GM18517 (cell line): ENCODE data around the gene DGKZ.

ENCODE experiments used
- ATAC-seq: cut with Tn5 transposase; IDR thresholded peaks from one replicate; pipeline ENCODE4 v1.9.1; 2021; ENCODE audit warnings: mild to moderate bottlenecking, moderate library complexity; ENCODE audit not compliant: unreplicated experiment

Gene DGKZ

DNA sequence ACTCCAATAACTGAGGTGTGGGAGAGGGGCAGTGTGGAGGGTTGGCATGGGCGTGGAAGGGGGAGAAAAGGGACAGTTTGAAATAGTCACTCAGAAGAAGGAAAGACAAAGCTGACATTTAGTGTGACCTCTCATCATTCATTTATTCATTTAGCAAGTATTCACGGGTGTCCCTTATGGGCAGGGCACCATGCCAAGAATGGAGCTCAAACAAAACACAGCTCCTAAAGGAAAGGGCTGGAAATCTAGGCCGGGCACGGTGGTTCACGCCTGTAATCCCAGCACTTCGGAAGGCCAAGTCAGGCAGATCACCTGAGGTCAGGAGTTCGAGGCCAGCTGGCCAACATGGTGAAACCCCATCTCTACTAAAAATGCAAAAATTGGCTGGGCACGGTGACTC is 19.4 kb upstream of the DGKZ start:
- ATAC-seq = no peak

- ATAC-seq = no peak
Measured at GRCh38 chr11:46330154-46330553, 17.1 kb upstream of the DGKZ start.

- ATAC-seq = no peak
Measured at GRCh38 chr11:46330563-46331281, 16.5 kb upstream of the DGKZ start.

DNA sequence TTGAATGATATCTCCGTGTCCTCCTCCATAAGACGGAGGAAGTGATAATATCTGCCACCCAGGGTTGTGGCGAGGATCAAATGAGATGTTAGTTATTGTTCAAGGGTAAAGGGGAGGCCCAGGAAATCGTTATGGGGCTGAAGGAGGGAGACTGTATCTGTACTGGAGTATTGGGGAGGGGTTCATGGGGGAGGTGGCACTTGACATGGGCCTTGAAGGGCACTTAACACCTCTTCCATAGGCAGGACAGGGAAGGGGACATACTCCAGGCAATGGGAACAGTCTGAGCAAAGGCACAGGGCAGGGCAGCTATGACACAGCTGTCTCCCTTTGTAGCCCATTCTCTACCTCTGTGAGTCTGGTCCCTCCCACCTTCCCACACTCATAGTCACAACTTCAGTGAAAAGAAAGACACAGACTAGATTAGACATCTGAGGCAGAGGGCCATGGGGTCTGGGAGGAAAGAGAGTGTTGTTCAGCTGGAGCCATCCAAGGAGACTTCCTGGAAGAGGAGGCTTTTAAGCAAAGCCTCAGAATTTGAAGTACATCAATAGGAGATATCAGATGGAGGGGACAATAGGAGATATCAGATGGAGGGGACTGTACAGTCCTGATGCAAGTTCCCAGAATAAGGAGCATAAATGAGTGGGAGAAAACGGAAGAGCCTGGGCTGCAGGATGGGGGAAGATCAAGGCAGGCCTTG is 15.8 kb upstream of the DGKZ start:
- no peak for ATAC-seq

GRCh38 chr11:46332093-46332567 is 15.1 kb upstream of the DGKZ start:
- ATAC-seq = no peak

GRCh38 chr11:46332568-46333393 is 14.5 kb upstream of the DGKZ start:
- no peak for ATAC-seq

GRCh38 chr11:46333394-46333947 is 13.8 kb upstream of the DGKZ start:
- no peak for ATAC-seq

DNA sequence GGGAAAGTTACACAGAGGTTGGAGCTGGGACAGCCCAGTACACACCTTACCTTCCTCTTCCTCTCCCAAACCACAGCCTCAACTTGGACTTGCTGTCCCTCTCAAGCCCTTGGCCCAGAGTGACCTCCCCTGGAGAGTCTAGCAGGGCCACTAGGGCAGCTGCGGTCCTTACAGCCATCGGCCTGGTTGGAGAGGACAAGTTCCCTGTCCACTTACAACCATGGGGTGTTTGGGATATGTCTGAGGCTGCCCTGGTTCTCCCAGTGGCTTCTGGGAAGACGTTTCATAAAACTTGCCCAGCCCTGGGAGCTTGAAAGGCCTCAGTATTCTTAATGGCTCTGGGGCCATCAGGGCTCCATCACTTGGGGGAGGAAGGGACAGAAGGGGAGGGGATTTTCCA is 13.1 kb upstream of the DGKZ start:
- ATAC-seq = no peak

DNA sequence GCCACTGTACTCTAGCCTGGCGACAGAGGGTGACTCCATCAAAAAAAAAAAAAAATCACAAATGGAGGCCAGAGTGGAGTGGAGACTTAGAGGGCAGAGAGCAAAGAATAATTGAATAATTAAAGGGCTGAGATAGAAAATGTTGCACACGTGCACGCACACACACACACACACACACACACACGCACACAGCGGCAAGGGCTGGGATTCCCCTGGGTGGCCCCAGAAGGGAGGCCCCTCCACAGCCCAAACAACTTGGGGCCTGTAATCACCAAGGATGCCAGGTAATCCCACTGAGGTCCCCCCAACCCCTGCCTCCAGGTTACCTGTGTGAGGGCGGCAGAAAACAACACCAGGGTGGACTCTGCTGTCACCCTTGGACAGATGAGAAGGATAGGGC is 12.0 kb upstream of the DGKZ start:
- no peak for ATAC-seq

DNA sequence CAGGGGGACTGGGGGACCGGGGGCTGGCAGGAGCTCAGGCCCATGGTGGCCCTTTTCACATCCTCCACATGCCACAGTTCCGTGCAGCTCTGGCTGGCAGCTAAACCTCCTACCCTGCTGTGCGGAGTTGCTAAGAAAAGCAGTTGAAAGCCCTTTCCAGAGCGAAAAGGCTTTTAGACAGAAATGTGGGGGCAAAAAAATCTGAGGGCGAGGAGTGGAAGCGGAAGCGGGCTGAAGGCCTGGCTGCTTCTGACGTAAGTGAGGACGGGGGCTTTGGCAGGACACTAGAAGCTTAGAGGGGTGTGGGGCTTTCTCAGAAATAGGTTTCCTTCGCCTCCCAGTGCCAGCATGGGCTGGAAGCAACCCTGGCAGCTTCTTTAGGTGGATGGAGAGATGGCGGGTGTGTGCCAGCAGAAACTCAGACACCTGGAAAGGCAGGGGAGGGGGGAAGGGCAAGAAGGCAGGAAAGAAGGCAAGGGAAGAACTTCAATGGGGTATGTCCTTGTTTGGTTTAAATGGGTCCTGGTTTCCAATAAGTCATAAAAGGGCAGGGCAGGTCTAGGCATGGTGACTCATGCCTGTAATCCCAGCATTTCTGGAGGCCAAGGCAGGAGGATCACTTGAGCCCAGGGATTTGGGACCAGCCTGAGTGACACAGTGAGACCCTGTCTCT is 11.2 kb upstream of the DGKZ start:
- ATAC-seq = no peak

GRCh38 chr11:46336563-46337180 is 10.6 kb upstream of the DGKZ start:
- ATAC-seq = no peak

GRCh38 chr11:46337626-46338345 is 9.5 kb upstream of the DGKZ start:
- no peak for ATAC-seq

GRCh38 chr11:46338636-46338987 is 8.7 kb upstream of the DGKZ start:
- ATAC-seq = no peak

DNA sequence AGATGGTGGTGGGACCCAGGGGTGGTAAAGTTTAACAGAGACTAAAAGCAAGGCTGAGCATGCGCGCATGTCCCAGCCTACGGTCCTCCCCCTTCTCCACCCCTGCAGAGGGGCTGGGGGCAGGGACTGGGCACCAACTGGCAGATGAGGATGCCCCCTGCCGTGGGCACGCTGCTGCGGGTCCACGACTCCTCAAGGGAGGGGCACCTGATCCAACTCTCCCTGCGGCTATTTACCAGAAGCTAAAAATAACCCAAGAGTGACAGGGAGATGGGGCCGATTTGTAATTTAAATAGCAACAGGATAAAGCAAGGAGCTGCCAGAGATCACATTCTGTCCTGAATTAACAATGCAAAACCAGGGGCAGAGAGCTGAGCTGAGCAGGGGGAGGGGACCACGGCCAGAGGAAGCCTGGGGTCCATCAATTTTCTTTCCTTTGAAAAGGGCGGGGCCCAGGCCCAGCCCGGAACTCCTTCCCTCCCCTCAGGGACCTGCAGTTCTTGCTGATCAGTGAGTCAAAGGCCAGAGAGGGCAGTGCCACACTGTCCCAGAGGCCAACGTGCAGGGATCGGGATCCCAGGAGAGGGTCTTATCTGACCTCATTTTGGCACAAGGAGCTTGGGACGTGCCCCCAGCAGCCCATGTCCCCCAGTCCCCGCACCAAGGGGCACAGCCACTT is 8.1 kb upstream of the DGKZ start:
- ATAC-seq = no peak

- no peak for ATAC-seq
Measured at GRCh38 chr11:46339816-46340215, 7.4 kb upstream of the DGKZ start.

- ATAC-seq = no peak
Measured at GRCh38 chr11:46341454-46341853, 5.8 kb upstream of the DGKZ start.

DNA sequence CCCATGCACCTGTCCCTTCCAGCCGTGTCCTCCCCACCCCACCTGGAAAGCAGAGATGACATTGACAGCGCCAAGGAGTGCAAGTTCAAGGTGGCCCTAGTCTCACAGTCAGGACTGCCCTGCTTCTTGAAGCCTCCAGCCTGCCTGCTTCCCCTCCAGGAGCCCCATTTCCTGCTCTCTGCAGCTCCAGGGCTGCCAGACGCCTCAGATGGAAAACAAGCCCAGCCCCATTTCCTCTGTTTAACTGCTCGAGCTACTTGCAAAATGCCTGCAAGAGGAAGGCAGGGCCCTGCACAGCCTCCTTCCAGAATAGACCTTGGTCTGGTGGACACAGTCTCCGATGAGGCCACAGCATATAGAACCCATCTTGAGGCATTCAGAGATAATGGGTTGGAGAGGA is 5.0 kb upstream of the DGKZ start:
- no peak for ATAC-seq

DNA sequence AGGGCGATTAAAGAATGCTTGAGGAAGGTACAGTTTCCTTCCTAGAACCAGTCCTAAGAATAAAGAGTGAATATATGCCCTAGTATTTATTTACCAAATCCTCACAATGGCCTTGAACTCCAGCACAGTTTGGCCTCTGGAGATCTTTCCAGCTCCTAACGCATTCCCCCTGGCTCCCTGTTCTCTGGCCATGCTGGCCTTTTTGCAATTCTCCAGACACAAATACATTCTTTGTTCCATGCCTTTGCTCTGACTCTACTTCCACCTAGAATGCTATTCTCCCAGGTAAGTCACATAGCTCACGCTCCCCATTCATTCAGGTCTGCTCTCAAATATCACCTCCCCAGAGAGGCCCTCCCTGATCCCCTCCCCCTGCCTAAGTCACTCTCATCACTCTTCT is 3.7 kb upstream of the DGKZ start:
- ATAC-seq = no peak

- no peak for ATAC-seq
Measured at GRCh38 chr11:46345131-46345597, 2.1 kb upstream of the DGKZ start.
